GM12874 (cell line): ENCODE data around the gene OR5D14.

ENCODE experiments used
- CTCF ChIP-seq: IDR thresholded peaks from 2 replicates; pipeline ENCODE4 v1.5.1; 2011; ENCODE audit warnings: low read depth, mild to moderate bottlenecking, control low read depth, low read length, moderate library complexity; ENCODE audit not compliant: insufficient read depth

The OR5D14 gene

GRCh38 chr11:55795256-55795655 lies at the start of gene OR5D14:
Gene OR5D14, plus strand, starts transcription at chr11:55795556. Its CDS starts 0 bp downstream, at chr11:55795556.
- no peak for TF ChIP-seq CTCF

GRCh38 chr11:55773138-55773537 lies 22.2 kb upstream of the OR5D14 start, which contains the start of gene OR5D13:
Gene OR5D13, plus strand, starts transcription at chr11:55773438. Its CDS starts 0 bp downstream, at chr11:55773438.
- no peak for TF ChIP-seq CTCF

- no peak for TF ChIP-seq CTCF
These were observed 3.8 kb upstream of the OR5D14 start for GRCh38 chr11:55791606-55792005.

- TF ChIP-seq CTCF, result no peak
These were observed 2.0 kb upstream of the OR5D14 start for GRCh38 chr11:55793321-55793720.

GRCh38 chr11:55806248-55806647 lies 10.9 kb downstream of the OR5D14 start:
- no peak for TF ChIP-seq CTCF

- no peak for TF ChIP-seq CTCF
These were observed 15.7 kb downstream of the OR5D14 start, which contains the start of gene OR5L1 for GRCh38 chr11:55811067-55811466. Gene OR5L1, plus strand, starts transcription at chr11:55811367. Its CDS starts 100 bp downstream, at chr11:55811467.

- TF ChIP-seq CTCF, result no peak
These were observed 24.0 kb downstream of the OR5D14 start, which contains the start of gene OR5D18 for GRCh38 chr11:55819330-55819729. Gene OR5D18, plus strand, starts transcription at chr11:55819630. Its CDS starts 0 bp downstream, at chr11:55819630.
